Dermis microvascular lymphatic vessel endothelial cell (primary cell): Measurements from ENCODE around the gene ITGA6. TPM values are rescaled to one million over a fixed set of nuclear protein-coding genes. Genes with fewer than 3 reads are reported as not detected.

Experiments used
- total RNA-seq: library from RNA; depleted of rRNA; stranded (reverse); fragments of >200 nt; gene quantifications from 2 replicates; pipeline ENCODE4 v1.2.1, GENCODE V29; 2014

ITGA6 gene
- total RNA-seq, 1 donor from 2014 or later: 305 TPM

Other genes with a start within 250 kb of the ITGA6 start
- gene PDK1, start 128.5 kb downstream of the ITGA6 start, total RNA-seq: 4.7 and 7.2 TPM in 2 replicates